Subcutaneous adipose tissue (tissue), 4 donors: ENCODE results near the gene SAMD4A. TPM values are rescaled to one million over a fixed set of nuclear protein-coding genes. Genes with fewer than 3 reads are reported as not detected.

Experiments used
- total RNA-seq, 4 donors: library from RNA; depleted of rRNA; stranded (reverse); fragments of >200 nt; gene quantifications; one replicate each; pipeline ENCODE4 v1.1.0, GENCODE V29; 2016
- TF ChIP-seq, protein P1 (sequence below): fragments of 450-650 bp; IDR thresholded peaks from one replicate; pipeline ENCODE4 v1.5.1; 2016; ENCODE audit warnings: low read depth, mild to moderate bottlenecking, control low read depth, antibody characterized with exemption, moderate library complexity

The SAMD4A gene
- total RNA-seq, 4 donors from 2014 or later: 30.0 to 65.9 (median 39.7) TPM

DNA sequence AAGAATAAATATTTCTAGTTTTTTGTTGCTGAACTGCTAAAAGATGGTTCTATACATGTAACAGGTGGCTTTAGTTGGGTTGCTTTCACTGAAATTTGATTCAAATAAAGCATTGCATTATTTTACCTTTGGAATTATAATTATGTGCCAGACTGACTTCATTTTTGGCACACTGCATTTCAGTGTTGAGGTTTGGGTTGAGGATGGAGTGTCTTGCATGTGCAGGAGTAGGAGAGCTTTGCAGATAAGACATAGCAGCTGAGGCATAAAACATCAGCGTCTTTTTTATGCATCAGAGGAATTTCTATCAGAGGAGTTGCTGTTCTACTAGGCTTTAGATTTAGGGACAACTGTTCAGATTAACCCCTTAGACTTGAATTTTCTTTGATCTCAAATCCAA lies 17.2 kb downstream of the SAMD4A start:
- TF ChIP-seq, protein P1, sequence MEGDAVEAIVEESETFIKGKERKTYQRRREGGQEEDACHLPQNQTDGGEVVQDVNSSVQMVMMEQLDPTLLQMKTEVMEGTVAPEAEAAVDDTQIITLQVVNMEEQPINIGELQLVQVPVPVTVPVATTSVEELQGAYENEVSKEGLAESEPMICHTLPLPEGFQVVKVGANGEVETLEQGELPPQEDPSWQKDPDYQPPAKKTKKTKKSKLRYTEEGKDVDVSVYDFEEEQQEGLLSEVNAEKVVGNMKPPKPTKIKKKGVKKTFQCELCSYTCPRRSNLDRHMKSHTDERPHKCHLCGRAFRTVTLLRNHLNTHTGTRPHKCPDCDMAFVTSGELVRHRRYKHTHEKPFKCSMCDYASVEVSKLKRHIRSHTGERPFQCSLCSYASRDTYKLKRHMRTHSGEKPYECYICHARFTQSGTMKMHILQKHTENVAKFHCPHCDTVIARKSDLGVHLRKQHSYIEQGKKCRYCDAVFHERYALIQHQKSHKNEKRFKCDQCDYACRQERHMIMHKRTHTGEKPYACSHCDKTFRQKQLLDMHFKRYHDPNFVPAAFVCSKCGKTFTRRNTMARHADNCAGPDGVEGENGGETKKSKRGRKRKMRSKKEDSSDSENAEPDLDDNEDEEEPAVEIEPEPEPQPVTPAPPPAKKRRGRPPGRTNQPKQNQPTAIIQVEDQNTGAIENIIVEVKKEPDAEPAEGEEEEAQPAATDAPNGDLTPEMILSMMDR: no peak

- TF ChIP-seq, protein P1: no peak
These were observed 18.3 kb downstream of the SAMD4A start for GRCh38 chr14:54585214-54585613.

GRCh38 chr14:54589076-54589475 lies 22.1 kb downstream of the SAMD4A start:
- TF ChIP-seq, protein P1: no peak

DNA sequence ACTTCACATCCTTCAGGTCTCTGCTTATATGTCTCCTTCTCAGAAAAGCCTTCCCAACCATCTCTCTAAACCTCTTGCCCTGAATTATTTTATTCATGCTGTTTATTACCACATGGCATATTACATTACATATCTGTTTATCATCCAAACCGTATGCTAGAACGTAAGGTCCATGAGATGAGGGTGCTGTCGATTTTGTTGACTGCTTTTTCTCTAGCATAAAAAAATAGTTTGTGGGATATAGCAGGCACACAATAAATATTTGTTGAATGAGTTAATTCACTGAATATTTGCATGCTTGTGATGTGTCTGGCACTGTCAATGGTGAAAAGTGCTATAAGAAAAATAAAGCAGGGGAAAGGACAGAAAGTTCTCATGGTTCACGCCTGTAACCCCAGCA lies 22.9 kb downstream of the SAMD4A start:
- TF ChIP-seq, protein P1: no peak

DNA sequence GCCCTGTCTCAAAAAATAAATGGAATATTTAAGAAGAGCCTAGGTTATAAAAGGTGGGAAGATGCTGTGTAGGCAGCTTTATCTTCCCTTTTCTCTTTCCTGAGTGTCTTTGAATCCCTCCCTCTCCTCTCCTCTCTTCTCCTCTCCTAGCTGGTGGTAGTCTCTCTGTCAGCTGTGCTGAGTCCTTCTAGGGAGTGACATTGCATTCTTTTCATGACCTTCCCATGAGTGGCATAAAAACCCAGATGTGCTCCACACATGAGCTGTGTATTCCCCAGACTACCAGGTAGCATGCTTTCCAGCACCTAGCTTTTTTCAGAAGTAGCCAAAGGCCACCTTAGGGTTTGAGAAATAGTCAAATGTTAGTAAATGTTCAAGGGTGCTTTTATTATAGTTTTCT lies 23.6 kb downstream of the SAMD4A start:
- TF ChIP-seq, protein P1: no peak

- TF ChIP-seq, protein P1: no peak
These were observed 24.5 kb downstream of the SAMD4A start for GRCh38 chr14:54591461-54591860.

DNA sequence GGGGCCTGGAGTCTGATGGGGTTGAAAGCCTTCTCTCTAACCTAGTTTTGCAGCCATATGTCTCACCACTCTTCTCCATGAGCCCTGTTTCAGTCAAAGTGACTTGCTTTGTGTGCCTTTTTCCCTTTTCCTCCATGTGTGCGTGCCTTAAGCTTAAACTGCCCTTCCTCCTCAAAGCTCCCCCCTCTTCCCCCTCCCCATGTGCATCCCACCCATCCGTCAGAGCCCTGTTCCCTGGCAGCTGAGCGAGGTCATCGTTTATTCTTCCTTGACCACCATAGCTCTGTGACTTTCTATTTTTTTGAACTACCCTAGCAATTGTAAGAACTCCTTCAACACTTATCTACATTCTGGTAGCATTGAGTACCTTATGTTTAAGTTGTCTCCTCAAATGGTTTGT lies 24.9 kb downstream of the SAMD4A start:
- TF ChIP-seq, protein P1: no peak
